ENCODE measurements around the gene SNX8.
"Not testable (repeated sequence)": the region's sequence is repeated elsewhere in the genome, so short reads cannot be mapped to it uniquely, and the experiment has no call there.

SNX8 gene, protein sequence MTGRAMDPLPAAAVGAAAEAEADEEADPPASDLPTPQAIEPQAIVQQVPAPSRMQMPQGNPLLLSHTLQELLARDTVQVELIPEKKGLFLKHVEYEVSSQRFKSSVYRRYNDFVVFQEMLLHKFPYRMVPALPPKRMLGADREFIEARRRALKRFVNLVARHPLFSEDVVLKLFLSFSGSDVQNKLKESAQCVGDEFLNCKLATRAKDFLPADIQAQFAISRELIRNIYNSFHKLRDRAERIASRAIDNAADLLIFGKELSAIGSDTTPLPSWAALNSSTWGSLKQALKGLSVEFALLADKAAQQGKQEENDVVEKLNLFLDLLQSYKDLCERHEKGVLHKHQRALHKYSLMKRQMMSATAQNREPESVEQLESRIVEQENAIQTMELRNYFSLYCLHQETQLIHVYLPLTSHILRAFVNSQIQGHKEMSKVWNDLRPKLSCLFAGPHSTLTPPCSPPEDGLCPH

GRCh38 chr7:2314209-2314955 lies at the start of gene SNX8:
SNX8 (minus strand) TSS chr7:2314441; CDS start chr7:2314421, 20 bp downstream.
- peak; percentile 94 for DNase-seq (ENCODE audit: low spot score)

GRCh38 chr7:2362385-2363088 lies 48.3 kb upstream of the SNX8 start:
- no peak for DNase-seq (ENCODE audit: low spot score)

DNA sequence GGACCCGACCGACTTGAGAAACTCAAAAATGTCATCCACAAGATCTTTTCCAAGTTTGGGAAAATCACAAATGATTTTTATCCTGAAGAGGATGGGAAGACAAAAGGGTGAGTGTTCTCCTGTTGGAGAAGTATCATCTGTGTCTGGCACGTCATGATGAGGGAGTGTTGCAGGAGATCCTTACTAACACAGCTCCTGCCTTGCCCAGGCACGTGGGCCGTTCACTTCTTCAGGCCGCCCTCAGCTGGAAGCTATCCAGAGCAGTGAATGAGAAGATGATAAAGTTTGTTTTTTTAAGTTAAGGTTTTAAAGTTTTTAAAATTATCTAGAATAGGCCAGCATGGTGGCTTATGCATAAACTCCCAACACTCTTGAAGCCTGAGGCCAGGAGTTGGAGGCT lies 46.6 kb upstream of the SNX8 start:
- DNase-seq (ENCODE audit: low spot score) = no peak

GRCh38 chr7:2359610-2360009 lies 45.4 kb upstream of the SNX8 start:
- DNase-seq (ENCODE audit: low spot score) = no peak

GRCh38 chr7:2358968-2359527 lies 44.8 kb upstream of the SNX8 start:
- DNase-seq (ENCODE audit: low spot score) = no peak

GRCh38 chr7:2357571-2357970 lies 43.3 kb upstream of the SNX8 start:
- DNase-seq (ENCODE audit: low spot score) = no peak

DNA sequence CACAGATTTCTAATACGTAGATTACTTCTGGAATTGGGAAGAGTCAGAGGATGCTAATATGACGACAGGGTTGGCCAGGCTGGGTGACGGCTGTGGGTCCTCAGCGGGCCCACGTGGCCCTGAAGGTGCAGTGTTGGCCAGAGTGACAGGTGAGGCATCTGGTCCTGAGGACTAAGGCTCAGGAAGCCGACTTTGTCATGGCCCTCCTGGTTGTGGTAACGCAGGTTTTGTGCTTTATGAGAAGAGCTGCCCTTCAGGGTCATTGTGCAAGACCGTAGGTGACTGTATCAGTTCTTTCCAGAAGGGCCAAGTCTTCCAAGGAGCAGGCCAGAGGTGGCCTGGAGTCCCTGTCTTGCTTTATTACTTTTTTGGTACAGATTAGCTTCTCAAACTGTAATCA lies 42.9 kb upstream of the SNX8 start:
- DNase-seq (ENCODE audit: low spot score) = no peak

- DNase-seq (ENCODE audit: low spot score) = no peak
These were observed 41.4 kb upstream of the SNX8 start for GRCh38 chr7:2355705-2356008.

GRCh38 chr7:2354939-2355704 lies 40.9 kb upstream of the SNX8 start:
- no peak for DNase-seq (ENCODE audit: low spot score)

DNA sequence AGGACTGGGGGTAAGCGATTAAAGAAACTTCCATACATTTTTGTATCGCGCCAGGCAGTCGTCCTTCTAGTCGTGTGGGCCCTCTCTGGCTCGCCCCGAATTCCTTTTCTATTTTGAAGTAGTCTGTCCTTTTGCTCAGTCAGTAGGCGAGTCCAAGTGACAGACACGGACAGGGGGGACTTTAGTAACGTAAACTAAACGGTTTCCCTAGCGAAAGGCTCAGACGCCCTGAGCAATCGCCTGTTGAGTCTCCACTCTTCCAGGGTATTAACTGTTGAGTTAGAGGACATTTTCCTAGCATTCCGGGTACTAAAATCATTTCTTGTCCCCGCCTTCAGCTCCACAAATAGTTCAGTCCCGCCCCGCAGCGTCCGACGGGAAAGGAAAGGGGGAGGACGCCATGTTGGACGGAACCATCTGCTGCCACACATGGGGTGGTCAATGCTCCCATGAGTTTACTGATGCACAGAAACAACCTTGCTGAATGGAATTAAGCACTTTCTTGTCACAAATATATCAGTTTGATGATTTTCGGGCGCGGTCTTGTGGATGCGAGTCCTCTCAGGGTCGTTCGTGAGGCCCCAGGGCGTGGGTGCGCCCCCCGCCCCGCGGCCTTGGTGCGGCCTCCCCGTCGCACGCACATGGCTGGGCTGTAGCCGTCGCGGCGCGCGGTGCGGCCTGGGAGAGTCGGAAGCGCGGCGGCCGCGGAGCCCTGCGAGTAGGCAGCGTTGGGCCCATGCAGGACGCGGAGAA lies 40.1 kb upstream of the SNX8 start, which contains the start of gene EIF3B:
Gene EIF3B, plus strand, starts transcription at position 642 of the 753 bp plus-strand sequence. Its CDS starts 95 bp downstream, at position 737.
- DNase-seq (ENCODE audit: low spot score) = peak; percentile 92

DNA sequence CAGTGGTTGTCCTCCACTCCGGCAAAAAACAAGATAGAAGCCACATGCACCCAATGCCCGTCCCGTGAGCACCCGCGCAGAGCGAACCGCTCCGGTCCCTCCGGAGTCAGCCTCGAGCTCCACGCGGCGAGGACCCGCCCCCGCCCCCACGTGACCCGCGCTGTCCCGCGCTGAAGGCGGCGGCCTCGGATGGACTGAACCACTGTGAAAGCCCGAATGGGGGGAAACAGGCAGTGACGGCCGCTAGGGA lies 39.6 kb upstream of the SNX8 start:
- DNase-seq (ENCODE audit: low spot score) = peak; percentile 88

DNA sequence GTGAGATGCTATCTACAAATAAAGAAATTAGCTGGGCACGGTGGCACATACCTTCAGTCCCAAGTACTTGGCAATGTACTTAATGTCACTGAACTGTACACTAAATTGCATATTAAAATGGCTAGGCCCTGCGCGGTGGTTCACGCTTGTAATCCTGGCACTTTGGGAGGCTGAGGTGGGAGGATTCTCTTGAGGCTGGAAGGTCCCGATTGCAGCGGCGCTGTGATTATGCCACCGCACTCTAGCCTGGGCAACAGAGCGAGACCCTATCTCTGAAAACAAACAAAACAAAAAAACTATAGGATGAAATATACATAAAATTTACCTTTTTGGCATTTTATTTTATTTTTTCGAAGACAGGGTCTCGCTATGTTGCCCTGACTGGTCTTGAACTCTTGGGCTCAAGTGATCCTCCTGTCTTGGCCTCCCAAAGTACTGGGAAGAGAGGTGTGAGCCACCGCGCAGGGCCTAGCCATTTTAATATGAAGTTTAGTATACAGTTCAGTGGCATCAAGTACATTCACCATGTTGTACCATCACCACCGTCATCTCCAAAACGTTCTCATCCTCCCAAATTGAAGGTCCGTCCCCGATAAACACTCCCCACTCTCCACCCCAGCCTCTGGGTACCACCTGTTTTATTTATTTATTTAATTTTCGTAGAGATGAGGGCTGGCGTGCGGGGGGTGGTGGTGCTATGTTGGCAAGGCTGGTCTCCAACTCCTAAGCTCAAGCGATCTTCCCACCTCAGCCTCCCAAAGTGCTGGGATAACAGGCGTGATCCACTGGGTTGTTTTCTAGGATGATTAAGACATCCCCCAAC lies 39.1 kb upstream of the SNX8 start:
- DNase-seq (ENCODE audit: low spot score) = no peak

DNA sequence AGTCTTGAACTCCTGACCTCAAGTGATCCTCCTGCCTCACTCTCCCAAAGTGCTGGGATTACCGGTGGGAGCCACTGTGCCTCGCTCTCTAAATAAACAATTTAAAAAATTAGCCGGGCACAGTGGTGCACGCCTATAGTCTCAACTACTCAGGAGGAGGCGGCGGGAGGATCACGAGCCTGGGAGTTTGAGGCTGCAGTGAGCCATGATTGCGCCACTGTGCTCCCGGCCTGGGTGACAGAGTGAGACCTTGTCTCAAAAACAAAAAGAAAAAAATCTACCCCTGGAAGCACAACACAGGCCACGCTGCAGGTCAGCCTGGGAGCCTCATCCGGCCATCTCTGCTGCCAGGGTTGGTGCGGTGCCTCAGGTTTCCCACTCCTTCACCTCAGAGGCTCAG lies 36.6 kb upstream of the SNX8 start:
- DNase-seq (ENCODE audit: low spot score) = no peak

- no peak for DNase-seq (ENCODE audit: low spot score)
These were observed 35.8 kb upstream of the SNX8 start for GRCh38 chr7:2350055-2350454.

GRCh38 chr7:2347351-2348063 lies 33.3 kb upstream of the SNX8 start:
- DNase-seq (ENCODE audit: low spot score) = not testable (repeated sequence)

DNA sequence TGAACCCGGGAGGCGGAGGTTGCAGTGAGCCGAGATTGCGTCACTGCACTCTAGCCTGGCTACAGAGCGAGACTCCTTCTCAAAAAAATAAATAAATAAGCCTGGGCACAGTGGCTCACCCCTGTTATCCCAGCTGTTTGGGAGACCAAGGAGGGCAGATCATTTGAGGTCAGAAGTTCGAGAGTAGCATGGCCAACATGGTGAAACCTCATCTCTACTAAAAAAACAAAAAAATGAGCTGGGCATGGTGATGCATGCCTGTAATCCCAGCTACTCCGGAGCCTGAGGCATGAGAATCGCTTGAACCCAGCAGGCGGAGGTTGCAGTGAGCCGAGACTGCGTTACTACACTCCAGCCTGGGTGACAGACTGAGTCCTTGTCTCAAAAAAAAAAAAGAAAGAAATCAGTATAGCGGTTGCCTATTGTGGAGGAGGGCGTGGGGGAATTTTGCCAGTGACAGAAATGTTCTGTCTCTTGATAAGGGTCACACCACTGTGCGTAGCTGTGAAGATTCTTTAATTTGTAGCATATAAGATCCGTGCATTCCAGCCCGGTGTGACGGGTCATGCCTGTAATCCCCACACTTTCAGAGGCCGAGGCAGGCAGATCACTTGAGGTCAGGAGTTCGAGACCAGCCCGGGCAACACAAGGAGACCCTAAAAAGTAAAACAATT lies 22.5 kb upstream of the SNX8 start:
- no peak for DNase-seq (ENCODE audit: low spot score)

DNA sequence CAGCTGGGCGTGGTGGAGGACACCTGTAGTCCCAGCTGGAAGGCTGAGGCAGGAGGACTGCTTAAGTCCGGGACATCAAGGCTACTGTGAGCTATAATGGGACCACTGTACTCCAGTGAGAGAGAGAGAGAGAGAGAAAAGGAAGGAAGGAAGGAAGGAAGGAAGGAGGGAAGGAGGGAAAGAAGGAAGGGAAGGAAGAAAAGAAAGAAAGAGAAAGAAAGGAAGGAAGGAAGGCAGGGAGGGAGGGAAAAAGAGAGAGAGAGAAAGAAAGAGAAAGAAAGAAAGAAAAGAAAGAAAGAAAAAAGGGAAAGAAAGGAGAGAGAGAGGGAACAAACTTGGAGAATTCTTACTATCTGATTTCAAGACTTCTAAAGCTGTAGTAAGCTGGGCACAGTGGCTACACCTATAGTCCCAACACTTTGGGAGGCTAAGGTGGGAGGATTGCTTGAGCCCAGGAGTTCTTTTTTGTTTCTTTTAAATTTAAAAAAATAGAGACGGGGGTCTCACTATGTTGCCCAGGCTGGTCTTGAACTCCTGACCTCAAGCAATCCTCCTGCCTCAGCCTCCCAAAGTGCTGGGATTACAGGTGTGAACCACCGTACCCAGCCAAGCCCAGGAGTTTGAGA lies 18.5 kb upstream of the SNX8 start:
- not testable (repeated sequence) for DNase-seq (ENCODE audit: low spot score)

DNA sequence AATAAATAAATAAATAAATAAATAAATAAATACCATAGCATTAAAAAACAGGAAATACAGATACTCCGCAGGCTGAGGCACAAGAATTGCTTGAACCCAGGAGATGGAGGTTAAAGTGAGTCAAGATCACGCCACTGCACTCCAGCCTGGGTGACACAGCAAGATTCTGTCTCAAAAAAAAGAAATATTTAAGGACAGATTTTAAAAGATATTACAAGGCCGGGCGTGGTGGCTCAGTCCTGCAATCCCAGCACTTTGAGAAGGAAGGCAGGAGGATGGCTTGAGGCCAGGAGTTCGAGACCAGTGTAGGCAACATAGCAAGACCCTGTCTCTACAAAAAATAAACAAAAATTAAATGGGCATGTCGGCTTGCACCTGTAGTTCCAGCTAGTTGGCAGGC lies 17.5 kb upstream of the SNX8 start:
- no peak for DNase-seq (ENCODE audit: low spot score)

GRCh38 chr7:2330493-2330892 lies 16.3 kb upstream of the SNX8 start:
- DNase-seq (ENCODE audit: low spot score) = no peak
